IgD-negative memory B cell (primary cell): Measurements from ENCODE around the gene CPLX1. TPM values are rescaled to one million over a fixed set of nuclear protein-coding genes. Genes with fewer than 3 reads are reported as not detected.
A peak's percentile ranks its signal among the peaks of the same experiment; 100 is the strongest.
"Not testable (repeated sequence)": the region's sequence is repeated elsewhere in the genome, so short reads cannot be mapped to it uniquely, and the experiment has no call there.

ENCODE experiments used
- H3K27ac Mint-ChIP-seq, 3 donors: one replicate each; pipeline ENCODE4 v1.8.0; 2020 to 2022; ENCODE audit warnings: mild to moderate bottlenecking in 3 of 3, mixed read lengths in 3 of 3, moderate library complexity in 1 of 3
- H3K27me3 Mint-ChIP-seq: one replicate; pipeline ENCODE4 v1.8.0; 2021; ENCODE audit warnings: mixed read lengths
- H3K36me3 Mint-ChIP-seq: one replicate; pipeline ENCODE4 v1.8.0; 2020; ENCODE audit warnings: mild to moderate bottlenecking, mixed read lengths
- H3K4me1 Mint-ChIP-seq, 3 donors: one replicate each; pipeline ENCODE4 v1.8.0; 2020 to 2022; ENCODE audit warnings: mixed read lengths in 3 of 3, mild to moderate bottlenecking in 1 of 3
- H3K4me3 Mint-ChIP-seq, 4 donors: one replicate each; pipeline ENCODE4 v1.8.0; 2020 to 2022; ENCODE audit warnings: mild to moderate bottlenecking in 4 of 4, mixed read lengths in 4 of 4, moderate library complexity in 3 of 4
- H3K9me3 Mint-ChIP-seq, 3 donors: one replicate each; pipeline ENCODE4 v1.8.0; 2020 to 2021; ENCODE audit warnings: mixed read lengths in 3 of 3, mild to moderate bottlenecking in 1 of 3
- polyA plus RNA-seq: library from polyadenylated mRNA; unstranded; fragments of 300-500 nt; fragmentation: Illumina TruSeq; gene quantifications from one replicate; pipeline ENCODE4 v1.2.3, GENCODE V29; 2021

The CPLX1 gene
- polyA plus RNA-seq, 1 donor from 2014 or later: not detected

DNA sequence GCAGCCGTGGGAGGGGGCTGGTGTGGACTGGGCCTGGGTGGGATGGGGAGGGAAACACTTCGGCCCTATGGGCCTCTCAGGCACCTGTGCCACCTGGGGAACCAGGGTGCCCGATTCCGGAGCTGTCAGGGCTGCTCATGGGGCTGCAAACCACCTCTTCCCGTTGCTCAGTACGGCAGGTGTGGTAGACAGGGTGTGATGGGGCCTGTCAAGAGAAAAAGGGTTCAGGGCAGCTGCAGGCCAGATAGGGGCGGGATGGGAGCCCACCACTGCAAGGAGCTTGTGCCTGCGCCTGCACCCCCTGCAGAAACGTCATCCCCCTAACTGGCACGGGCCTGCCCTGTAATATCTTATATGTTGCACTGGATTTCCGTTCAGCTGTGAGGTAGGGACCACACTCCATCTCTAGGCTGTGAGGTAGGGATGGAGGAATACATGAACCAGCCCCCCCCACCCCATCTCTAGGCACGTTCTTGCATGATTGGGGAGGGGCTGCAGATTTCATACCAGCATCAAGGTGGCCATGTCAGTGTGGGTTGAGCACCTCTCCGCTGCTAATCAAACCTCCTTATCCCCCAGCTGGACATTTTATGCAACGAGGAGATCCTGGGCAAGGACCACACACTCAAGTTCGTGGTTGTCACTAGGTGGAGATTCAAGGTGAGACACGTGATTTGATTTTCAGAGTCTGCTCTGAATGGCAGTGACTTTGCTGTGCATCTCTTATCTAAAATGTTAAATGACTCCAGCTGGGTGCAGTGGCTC is 61.3 kb downstream of the CPLX1 start:
- peaks cover 3% of the 10 kb centered on the region for H3K36me3 Mint-ChIP-seq
- no peaks in the 10 kb centered on the region for H3K27me3 Mint-ChIP-seq
- peak overlapping the region in 2 of 3 donors; percentile 31 to 80 for H3K27ac Mint-ChIP-seq
- peak overlapping the region in 1 of 4 donors; percentile 5 for H3K4me3 Mint-ChIP-seq
- H3K4me1 Mint-ChIP-seq: peaks cover 0 to 14% (median 0%) of the 10 kb centered on the region in 3 donors
- no peaks in the 10 kb centered on the region for H3K9me3 Mint-ChIP-seq

DNA sequence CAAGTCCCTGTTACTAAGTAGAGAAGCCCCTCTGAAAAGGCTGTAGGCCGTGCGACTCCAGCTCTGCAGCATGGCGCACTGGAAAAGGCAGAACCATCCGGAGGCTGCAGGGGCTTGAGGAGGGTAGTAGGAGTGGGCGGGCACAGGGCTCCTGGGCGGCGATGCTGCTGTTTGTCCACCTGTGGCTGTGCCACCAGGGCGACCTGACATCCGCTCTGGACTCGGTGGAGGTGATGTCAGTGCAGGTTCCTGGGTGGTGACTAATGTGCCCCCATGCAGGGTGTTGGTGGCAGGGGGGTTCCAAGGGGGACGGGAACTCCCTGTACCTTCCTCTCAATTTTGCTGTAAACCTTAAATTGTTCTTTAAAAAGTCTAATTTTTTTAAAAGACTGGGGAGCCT is 62.0 kb downstream of the CPLX1 start:
- Mint-ChIP-seq H3K9me3 (no peaks in the 10 kb centered on the region), H3K27ac (no peak overlapping the region), H3K4me3 (no peak overlapping the region), H3K4me1 (peaks cover 0 to 14% (median 0%) of the 10 kb centered on the region in 3 donors), H3K27me3 (no peaks in the 10 kb centered on the region), H3K36me3 (peaks cover 3% of the 10 kb centered on the region)

DNA sequence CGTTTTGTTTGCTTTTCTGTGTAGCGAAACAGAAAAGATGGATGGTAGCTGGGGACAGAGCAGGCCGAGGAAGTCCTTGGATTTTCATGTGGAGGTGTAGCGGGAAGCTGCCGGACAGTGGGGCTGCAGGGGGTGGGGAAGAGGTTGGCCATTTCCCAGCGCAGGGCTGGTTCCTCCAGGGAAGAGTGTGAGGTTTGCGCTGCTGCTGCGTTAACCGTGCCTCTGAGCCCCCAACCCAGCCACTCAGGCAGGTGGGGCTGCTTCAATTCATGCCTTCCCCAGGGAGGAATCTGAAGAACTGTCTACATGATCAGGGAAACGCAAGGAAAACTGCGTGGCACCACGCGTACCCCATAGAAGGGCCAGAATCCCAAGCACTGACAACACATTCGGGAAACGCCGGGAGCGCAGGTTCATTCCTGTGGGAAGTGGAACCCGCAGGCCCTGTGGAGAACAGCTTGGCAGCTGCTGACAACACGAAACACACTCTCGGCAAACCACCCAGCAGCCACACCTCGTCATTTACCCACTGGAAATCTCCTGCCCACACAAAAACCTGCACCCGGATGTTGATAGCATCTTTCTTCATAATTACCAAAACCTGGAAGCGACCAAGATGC is 62.6 kb downstream of the CPLX1 start:
- Mint-ChIP-seq H3K36me3 (peaks cover 3% of the 10 kb centered on the region), H3K4me1 (peaks cover 0 to 14% (median 0%) of the 10 kb centered on the region in 3 donors), H3K27ac (peak overlapping the region in 1 of 3 donors; percentile 47)

DNA sequence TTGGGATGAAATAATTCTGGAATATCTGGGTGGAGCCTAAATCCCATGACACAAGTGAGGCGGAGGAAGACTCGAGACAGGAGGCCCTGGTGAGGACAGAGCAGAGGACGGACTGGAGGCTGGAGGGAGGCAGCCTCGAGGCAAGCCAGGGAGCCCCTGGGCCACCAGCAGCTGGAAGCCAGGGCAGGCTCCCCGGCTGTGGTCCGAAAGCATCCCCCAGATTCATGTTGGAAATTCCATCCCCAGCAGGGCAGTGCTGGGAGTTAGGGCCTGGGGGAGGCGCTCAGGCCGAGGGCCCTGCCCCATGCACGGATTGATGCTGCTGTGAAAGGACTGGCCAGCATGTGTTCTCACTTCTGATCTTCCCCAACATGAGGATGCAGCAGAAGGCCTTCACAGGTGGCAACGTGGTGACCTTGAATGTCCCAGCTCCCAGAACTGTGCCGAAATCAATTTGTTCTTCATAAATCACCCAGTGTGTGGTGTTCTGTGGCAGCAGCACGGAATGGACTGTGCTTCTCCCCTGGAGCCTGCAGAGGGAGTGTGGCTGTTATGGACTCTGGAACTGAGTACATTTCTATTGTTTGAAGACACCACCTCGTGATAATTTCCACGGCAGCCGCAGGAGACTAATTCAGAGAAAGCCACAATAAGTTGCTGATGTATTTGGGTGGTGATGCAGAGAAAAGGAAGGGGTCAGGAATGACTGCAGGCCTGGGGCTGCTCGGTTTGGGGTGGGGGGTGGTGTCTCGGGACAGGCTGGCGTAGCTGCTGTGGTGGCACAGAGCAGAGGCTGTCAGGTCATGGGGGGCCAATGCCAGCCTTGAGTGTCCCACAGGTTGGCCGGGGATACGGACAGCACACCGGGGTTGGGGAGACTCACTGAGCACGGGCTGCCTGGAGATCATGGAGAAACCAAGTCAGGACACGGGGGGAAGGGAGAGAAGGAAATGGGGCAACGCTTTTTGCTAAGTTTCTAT is 63.4 kb downstream of the CPLX1 start:
- H3K27me3 Mint-ChIP-seq: no peaks in the 10 kb centered on the region

More for the DNA sequence above, 62.6 kb downstream of the CPLX1 start:
- Mint-ChIP-seq H3K27me3 (no peaks in the 10 kb centered on the region), H3K4me3 (no peak overlapping the region), H3K9me3 (no peaks in the 10 kb centered on the region)

DNA sequence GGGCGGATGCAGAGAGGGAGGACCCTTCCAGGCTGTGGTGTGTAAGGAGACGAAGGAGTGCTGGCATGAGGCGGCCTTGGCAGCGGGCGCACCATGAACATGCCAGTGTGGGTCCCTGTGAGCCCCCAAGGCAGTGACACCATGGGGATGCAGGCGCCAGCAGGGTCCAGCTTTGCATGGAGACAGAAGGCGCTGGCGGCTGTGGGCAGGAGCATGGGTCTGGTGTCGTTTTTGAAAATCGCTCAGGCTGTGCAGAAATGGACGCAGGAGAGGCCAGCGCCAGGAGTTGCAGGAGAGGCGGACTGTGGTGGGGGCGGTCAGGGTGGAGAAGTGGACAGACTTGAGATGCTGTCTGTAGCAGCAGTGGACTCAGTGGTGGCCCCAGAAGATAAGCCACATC is 64.2 kb downstream of the CPLX1 start:
- Mint-ChIP-seq H3K4me1 (peaks cover 0 to 15% (median 0%) of the 10 kb centered on the region in 3 donors), H3K27me3 (no peaks in the 10 kb centered on the region), H3K4me3 (no peak overlapping the region), H3K9me3 (no peaks in the 10 kb centered on the region), H3K27ac (no peak overlapping the region), H3K36me3 (peaks cover 6% of the 10 kb centered on the region)

More for the DNA sequence above, 63.4 kb downstream of the CPLX1 start:
- Mint-ChIP-seq H3K27ac (peak overlapping the region in 1 of 3 donors; percentile 47), H3K36me3 (peaks cover 4% of the 10 kb centered on the region), H3K4me1 (peaks cover 0 to 15% (median 0%) of the 10 kb centered on the region in 3 donors), H3K9me3 (no peaks in the 10 kb centered on the region), H3K4me3 (no peak overlapping the region)

DNA sequence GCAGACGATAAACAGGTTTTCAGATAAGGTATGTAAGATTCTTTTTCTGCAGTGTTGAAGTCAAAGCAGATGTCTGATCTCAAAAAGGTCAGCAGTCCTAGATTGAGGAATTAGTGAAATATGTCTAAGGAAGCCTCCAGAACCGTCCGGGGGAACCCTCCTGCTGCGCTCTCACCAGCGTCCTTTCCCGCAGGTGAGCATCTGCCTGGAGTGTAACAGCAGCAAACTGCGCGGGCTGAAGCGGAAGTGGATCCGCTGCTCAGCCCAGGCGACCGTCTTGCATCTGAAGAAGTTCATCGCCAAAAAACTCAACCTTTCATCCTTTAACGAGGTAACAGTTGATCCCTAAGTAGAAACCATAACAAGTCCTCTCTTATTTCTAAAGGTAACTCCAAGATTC is 64.8 kb downstream of the CPLX1 start:
- Mint-ChIP-seq H3K27me3 (no peaks in the 10 kb centered on the region), H3K36me3 (peaks cover 6% of the 10 kb centered on the region), H3K4me1 (peaks cover 0 to 13% (median 0%) of the 10 kb centered on the region in 3 donors), H3K4me3 (no peak overlapping the region), H3K27ac (no peak overlapping the region), H3K9me3 (no peaks in the 10 kb centered on the region)

DNA sequence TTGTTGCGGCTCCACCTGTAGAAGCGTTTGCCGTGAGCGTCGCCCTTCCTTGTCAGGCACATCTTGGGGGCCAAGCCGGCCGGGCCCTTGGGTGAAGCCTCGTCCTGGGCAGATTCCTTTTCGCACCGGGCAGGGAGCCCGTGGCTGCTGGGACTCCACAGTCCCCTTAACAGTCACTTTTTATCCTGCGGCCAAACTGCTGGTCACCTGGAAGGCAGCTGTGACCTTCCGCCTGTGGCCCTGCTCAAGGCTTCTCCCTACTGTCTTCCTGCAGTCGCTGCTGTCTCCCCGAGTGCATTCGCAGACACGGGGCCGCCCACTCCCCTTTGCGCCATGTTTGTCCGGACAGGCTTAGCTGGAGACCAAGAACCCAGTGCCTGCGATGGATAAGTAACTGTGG is 65.3 kb downstream of the CPLX1 start:
- no peak overlapping the region for H3K27ac Mint-ChIP-seq
- H3K36me3 Mint-ChIP-seq: peaks cover 6% of the 10 kb centered on the region
- H3K4me3 Mint-ChIP-seq: no peak overlapping the region
- H3K4me1 Mint-ChIP-seq: peaks cover 0 to 13% (median 0%) of the 10 kb centered on the region in 3 donors
- no peaks in the 10 kb centered on the region for H3K27me3 Mint-ChIP-seq
- H3K9me3 Mint-ChIP-seq: no peaks in the 10 kb centered on the region

DNA sequence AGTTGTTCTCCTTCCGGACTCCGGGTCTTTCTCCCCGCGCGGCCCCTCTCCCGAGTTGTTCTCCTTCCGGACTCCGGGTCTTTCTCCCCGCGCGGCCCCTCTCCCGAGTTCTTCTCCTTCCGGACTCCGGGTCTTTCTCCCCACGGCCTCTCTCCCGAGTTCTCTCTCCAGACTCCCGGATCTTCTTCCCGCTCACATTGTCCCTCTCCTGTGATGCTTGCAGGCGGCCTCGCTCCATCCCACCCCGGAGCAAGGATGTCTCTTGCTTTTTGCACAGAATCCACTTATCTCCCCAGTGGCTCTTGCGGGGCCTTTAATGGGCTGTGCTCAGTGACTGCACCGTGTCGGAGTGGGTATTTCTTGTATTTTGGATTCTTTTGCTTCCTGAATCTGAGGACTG is 66.1 kb downstream of the CPLX1 start:
- not testable (repeated sequence) for H3K36me3 Mint-ChIP-seq, H3K27ac Mint-ChIP-seq, H3K27me3 Mint-ChIP-seq, H3K9me3 Mint-ChIP-seq, H3K4me3 Mint-ChIP-seq
- peaks cover 0 to 12% (median under 1%) of the 10 kb centered on the region in 3 donors for H3K4me1 Mint-ChIP-seq

DNA sequence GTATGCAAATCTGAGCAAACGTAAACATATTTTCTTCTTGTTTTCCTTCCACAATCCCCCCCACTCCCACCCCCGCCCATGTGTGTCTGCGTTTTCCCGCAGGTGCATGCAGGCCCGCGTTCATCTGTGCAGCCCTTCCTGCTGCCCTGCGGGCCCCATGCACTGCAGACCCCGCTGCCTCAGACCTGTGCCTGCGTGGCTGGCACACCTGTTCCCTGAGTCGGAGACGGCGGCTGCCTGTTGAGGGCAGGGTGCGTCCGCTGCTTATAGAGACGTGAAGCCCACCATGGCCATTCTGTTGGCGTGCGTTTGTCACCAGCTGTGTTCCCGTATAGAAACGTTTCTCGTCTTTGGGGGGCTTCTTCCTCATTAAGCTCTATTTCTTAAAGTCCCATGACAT is 68.8 kb downstream of the CPLX1 start:
- H3K27ac Mint-ChIP-seq: no peak overlapping the region
- H3K4me1 Mint-ChIP-seq: peaks cover 0 to 2% (median 1%) of the 10 kb centered on the region in 3 donors
- peaks cover 8% of the 10 kb centered on the region for H3K36me3 Mint-ChIP-seq
- no peaks in the 10 kb centered on the region for H3K27me3 Mint-ChIP-seq
- H3K4me3 Mint-ChIP-seq: no peak overlapping the region
- H3K9me3 Mint-ChIP-seq: no peaks in the 10 kb centered on the region

DNA sequence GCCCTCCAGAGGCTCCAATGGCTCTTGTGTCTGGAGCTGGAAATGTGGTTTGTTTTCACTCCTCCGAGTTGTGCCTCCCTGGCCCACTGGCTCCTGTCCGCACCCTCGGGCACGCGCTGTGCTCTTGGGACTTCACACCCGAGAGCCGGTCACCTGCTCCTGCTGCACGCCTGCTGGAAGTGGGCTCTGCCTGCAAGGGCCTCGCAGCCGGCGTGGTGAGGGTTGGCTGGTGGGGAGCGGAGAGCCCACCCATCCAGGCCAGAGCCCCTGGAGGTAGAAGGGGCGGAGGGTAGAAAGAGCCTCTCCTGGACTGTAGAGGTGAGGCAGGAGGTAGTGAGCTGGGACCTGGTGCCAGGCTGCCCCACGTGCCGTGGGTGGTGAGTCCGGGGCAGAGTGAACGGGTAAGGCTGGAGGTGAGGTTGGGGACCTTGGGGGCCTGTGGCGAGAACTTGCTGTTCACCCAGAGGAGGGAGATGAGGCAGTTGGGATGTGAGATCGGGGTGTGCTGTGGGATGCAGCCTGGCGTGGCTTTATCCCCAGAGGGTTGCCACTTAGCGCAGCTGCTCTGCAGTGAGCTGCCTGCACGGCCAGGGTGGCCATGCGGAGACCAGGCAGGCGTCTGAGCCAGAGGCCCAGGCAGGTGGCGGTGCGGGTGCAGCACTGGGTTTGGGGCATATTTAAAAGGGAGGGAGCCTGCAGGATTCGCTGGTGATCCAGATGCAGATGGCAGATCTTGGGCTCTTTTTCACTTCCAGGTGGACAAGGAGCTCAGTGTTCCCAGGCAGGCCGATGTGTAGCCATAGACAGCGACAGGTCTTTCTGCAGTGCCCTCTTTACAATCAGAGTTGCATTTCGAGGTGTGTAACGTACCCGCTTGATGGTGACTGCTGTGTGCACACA is 71.5 kb downstream of the CPLX1 start:
- Mint-ChIP-seq H3K36me3 (peaks cover 5% of the 10 kb centered on the region), H3K4me3 (no peak overlapping the region), H3K27me3 (no peaks in the 10 kb centered on the region), H3K4me1 (peaks cover 0 to 2% (median 1%) of the 10 kb centered on the region in 3 donors), H3K27ac (no peak overlapping the region), H3K9me3 (no peaks in the 10 kb centered on the region)

DNA sequence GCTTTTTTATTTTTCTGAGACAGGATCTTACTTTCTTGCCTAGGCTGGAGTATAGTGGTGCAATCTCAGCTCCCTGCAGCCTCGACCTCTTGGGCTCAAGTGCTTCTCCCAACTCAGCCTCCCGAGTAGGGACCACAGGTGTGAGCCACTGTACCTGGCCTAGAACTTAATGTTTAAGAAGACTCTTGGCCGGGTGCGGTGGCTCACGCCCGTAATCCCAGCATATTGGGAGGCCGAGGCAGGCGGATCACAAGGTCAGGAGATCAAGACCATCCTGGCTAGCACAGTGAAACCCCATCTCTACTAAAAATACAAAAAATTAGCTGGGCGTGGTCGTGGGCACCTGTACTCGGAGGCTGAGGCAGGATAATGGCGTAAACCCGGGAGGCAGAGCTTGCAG is 72.7 kb downstream of the CPLX1 start:
- not testable (repeated sequence) for H3K27me3 Mint-ChIP-seq, H3K9me3 Mint-ChIP-seq, H3K27ac Mint-ChIP-seq, H3K36me3 Mint-ChIP-seq, H3K4me3 Mint-ChIP-seq, H3K4me1 Mint-ChIP-seq

DNA sequence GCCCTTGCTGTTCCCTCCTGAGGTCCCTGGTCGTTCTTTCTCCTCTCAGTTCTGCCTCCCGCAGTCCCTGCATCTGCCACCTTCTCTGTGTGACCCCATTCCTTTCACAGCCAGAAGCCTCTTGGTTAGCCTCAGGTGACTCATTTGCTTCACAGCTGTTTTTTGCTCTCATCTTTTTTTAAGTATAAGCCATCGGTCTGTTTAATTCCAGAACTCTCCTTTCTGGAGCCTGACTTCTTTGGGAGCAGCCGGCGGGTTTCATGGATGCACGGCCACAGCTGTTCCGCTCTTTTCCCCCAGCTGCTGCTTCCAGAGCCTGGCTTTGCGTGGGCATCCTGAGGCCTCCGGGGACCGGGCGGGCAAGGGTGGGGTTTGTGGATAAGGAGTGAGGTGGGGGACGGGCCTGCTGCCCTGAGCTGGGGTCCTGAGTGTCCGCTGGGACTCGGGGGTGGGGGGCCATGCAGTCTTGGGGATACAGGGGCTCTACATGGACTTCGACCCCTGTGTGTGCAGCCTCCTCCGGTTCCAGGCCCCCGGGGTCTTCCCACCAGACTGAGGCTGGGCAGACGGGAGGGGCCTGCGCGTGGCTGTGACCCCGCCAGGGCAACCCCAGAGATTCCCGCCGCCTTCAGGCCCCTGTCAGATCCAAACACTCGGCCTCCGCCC is 73.6 kb downstream of the CPLX1 start:
- no peak overlapping the region for H3K27ac Mint-ChIP-seq
- H3K4me1 Mint-ChIP-seq: peaks cover 0 to 1% (median 1%) of the 10 kb centered on the region in 3 donors
- peaks cover 2% of the 10 kb centered on the region for H3K36me3 Mint-ChIP-seq
- H3K27me3 Mint-ChIP-seq: no peaks in the 10 kb centered on the region
- H3K4me3 Mint-ChIP-seq: no peak overlapping the region
- no peaks in the 10 kb centered on the region for H3K9me3 Mint-ChIP-seq

DNA sequence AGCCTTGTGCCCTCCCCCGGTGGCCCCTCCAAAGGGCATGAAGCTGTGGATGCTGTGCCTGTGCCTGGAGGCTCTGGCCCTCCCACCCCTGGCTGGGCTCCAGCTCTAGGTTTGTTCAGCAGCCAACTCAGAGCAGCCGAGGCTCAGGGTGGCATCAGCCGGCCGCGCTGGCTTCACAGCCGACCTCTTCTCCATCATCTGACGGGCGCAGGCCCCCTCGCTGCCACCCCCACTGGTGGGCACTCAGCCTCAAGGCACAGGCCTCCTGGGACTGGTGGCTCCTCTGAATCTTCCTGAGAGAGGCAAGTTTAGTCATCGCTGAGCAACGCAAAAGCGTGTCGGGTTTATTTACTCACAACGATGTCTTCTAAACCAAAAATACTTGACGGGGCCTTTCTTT is 74.3 kb downstream of the CPLX1 start:
- H3K27me3 Mint-ChIP-seq: no peaks in the 10 kb centered on the region
- H3K4me1 Mint-ChIP-seq: peaks cover 0 to 1% (median 1%) of the 10 kb centered on the region in 3 donors
- peaks cover 2% of the 10 kb centered on the region for H3K36me3 Mint-ChIP-seq
- H3K9me3 Mint-ChIP-seq: no peaks in the 10 kb centered on the region
- no peak overlapping the region for H3K4me3 Mint-ChIP-seq
- H3K27ac Mint-ChIP-seq: peak overlapping the region in 1 of 3 donors; percentile 84
